Astrocyte of the cerebellum (primary cell): ENCODE results near the gene CATSPERZ.

Source experiments
- DNase-seq: peaks from one replicate; pipeline ENCODE4 v3.0.0-alpha.2; 2011; ENCODE audit warnings: low read depth
- H3K4me3 ChIP-seq: 2 replicates; pipeline ENCODE4 v1.5.1; 2011; ENCODE audit warnings: mild to moderate bottlenecking, low read depth, low read length, moderate library complexity
- in situ Hi-C: cut with HindIII; loops from 2 replicates; pipeline ENCODE4 v1.10.0; 2017; ENCODE audit warnings: low sequenced_read_pairs
- TF ChIP-seq, protein P1 (sequence below): IDR thresholded peaks from 2 replicates; pipeline ENCODE4 v1.5.1; 2012; ENCODE audit warnings: low read length, low read depth, moderate library complexity, mild to moderate bottlenecking; ENCODE audit errors: missing control alignments

CATSPERZ gene

GRCh38 chr11:64299847-64300648 lies at the start of gene CATSPERZ:
Gene CATSPERZ (plus strand): TSS chr11:64300358. CDS start chr11:64300411, 53 bp downstream.
- in situ Hi-C loops = no loop called here
- DNase-seq = no peak
- H3K4me3 ChIP-seq = peak within 1 kb of the TSS; percentile 0
- TF ChIP-seq, protein P1, sequence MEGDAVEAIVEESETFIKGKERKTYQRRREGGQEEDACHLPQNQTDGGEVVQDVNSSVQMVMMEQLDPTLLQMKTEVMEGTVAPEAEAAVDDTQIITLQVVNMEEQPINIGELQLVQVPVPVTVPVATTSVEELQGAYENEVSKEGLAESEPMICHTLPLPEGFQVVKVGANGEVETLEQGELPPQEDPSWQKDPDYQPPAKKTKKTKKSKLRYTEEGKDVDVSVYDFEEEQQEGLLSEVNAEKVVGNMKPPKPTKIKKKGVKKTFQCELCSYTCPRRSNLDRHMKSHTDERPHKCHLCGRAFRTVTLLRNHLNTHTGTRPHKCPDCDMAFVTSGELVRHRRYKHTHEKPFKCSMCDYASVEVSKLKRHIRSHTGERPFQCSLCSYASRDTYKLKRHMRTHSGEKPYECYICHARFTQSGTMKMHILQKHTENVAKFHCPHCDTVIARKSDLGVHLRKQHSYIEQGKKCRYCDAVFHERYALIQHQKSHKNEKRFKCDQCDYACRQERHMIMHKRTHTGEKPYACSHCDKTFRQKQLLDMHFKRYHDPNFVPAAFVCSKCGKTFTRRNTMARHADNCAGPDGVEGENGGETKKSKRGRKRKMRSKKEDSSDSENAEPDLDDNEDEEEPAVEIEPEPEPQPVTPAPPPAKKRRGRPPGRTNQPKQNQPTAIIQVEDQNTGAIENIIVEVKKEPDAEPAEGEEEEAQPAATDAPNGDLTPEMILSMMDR = no peak

GRCh38 chr11:64250415-64251015 lies 49.6 kb upstream of the CATSPERZ start:
- in situ Hi-C loops = no loop called here
- H3K4me3 ChIP-seq = peak overlapping the region; percentile 50
- no peak for DNase-seq
- TF ChIP-seq, protein P1 = no peak

- TF ChIP-seq, protein P1 = peak; percentile 53
- peak within 1 kb of the TSS; percentile 50 for H3K4me3 ChIP-seq
- in situ Hi-C loops = no loop called here
- no peak for DNase-seq
These were observed 49.0 kb upstream of the CATSPERZ start, which contains the start of gene PLCB3 for GRCh38 chr11:64251016-64251752. Gene PLCB3 (plus strand): TSS chr11:64251530. CDS start chr11:64251650, 120 bp downstream.

DNA sequence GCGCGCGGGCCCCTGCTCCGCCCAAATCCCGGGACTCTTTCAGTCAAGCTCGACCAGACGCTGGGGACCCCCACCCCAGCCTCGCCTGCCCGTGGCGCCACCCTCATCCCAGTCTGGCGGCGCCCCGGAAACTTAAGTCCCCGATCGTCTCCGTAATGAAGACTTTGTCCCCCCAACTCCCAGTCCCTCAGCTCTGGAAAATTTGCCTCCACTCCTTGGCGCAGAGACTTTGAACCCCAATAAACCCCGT lies 48.5 kb upstream of the CATSPERZ start:
- in situ Hi-C loops = no loop called here
- peak overlapping the region; percentile 50 for H3K4me3 ChIP-seq
- TF ChIP-seq, protein P1 = no peak
- DNase-seq = no peak

DNA sequence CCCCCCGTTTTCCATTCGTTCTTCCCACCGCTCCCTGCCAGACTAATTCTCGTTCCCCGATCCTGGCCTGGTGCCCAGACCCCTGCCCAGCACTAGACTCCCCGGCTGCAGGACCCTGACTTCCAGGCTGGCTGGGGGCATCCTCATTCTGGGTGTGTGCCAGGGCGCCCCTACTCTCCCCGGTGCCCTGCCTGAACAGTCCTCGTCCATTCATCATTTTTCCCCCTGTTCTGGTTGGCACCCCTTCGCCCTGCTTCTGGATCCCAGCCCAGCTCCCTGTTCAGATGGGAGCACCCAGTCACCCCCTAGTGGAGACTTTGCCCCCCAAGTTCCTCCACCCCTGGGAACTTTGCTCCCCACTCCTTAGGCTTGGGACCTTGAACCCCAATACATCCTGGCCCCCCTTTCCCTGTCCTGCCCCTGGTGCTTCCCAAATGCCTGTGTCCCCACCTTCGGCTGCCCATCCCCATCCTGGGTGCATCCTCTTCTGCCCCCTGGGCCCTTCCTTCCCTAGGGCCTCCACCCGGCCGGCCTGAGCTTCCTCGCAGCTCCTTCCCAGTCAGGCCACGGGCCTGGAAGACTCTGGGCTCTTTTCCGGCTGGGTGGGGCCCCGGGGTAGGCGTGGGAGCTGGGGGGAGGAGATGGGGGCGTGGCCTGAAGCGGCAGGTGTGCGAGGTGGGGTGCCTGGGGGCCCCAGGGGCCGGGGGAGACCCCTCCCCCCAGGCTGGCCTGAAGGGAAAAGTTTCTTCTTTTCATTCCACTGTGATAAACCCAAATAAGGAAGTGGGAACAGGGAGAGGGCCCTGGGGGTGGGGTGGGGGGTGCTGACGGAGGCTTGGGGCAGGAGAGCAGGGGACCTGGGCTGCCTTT lies 47.9 kb upstream of the CATSPERZ start:
- in situ Hi-C loops = no loop called here
- peak overlapping the region; percentile 50 for H3K4me3 ChIP-seq
- no peak for DNase-seq
- TF ChIP-seq, protein P1 = peak; percentile 49

DNA sequence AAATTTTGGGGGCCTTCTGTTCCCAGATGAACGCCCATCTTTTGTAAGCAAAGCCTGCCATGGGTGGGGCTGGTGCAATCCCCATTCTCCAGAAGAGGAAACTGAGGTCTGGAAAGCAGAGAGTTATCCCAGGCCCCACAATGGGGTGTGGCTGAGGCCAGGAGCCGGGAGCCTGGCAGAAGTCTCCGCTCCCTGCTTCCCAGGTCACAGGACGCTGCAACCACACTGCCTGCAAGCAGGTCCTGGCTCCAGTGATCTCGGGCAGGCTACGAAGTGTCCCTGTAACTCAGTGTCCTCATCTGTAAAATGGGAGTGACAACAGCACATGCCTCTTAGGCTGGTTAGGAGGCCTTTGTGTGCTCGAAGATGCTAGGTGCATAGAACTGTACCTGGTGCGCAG lies 47.1 kb upstream of the CATSPERZ start:
- in situ Hi-C loops = no loop called here
- DNase-seq = no peak
- TF ChIP-seq, protein P1 = no peak
- peak overlapping the region; percentile 50 for H3K4me3 ChIP-seq
